H1 (cell line): Measurements from ENCODE around the gene RFPL1. TPM values are rescaled to one million over a fixed set of nuclear protein-coding genes. Genes with fewer than 3 reads are reported as not detected.
"Not testable (repeated sequence)": the region's sequence is repeated elsewhere in the genome, so short reads cannot be mapped to it uniquely, and the experiment has no call there.

ENCODE experiments used
- CTCF ChIA-PET: fragments of 300-600 bp; sonication (Branson Sonifier 250); formaldehyde crosslinking; loops from one replicate; lab custom pipeline; 2021; ENCODE audit not compliant: partially characterized antibody; lab: Charles Lee
- POLR2A ChIA-PET: fragments of 300-600 bp; sonication (Branson Sonifier 250); formaldehyde crosslinking; loops from one replicate; lab custom pipeline; 2021; ENCODE audit warnings: inconsistent platforms; ENCODE audit not compliant: partially characterized antibody; lab: Charles Lee
- DNase-seq, 2 experiments: peaks; one replicate each; pipeline versions ENCODE4 v3.0.0 to v3.0.0-alpha.2; 2010 to 2022; ENCODE audit warnings: low spot score in 2 of 2, low read depth in 1 of 2, mixed read lengths in 1 of 2
- FAIRE-seq: peaks from 2 replicates; lab custom pipeline; 2011; peaks lifted over from hg19 to GRCh38; lab: Jason Lieb, UNC
- H2AFZ ChIP-seq: 2 replicates; pipeline ENCODE4 v1.8.1; 2012; ENCODE audit warnings: low read length, inconsistent platforms
- H2AK5ac ChIP-seq: 2 replicates; pipeline ENCODE4 v1.6.1; 2013; ENCODE audit warnings: low read depth, low read length
- H2BK120ac ChIP-seq: replicated peaks from 2 replicates; pipeline ENCODE3; 2013; ENCODE audit warnings: low read depth, low read length, inconsistent platforms
- H2BK12ac ChIP-seq: 2 replicates; pipeline ENCODE4 v1.6.1; 2013; ENCODE audit warnings: low read depth, low read length
- H2BK15ac ChIP-seq: 2 replicates; pipeline ENCODE4 v1.6.1; 2013; ENCODE audit warnings: low read length
- H2BK20ac ChIP-seq: 2 replicates; pipeline ENCODE4 v1.6.1; 2013; ENCODE audit warnings: low read length
- H2BK5ac ChIP-seq: 2 replicates; pipeline ENCODE4 v1.6.1; 2013; ENCODE audit warnings: low read depth, low read length
- H3K14ac ChIP-seq: 2 replicates; pipeline ENCODE4 v1.6.1; 2013; ENCODE audit warnings: inconsistent platforms; ENCODE audit not compliant: insufficient read length
- H3K18ac ChIP-seq: 2 replicates; pipeline ENCODE4 v1.6.1; 2013; ENCODE audit warnings: low read length; ENCODE audit errors: extremely low read depth
- H3K23ac ChIP-seq: 2 replicates; pipeline ENCODE4 v1.6.1; 2013; ENCODE audit warnings: inconsistent platforms; ENCODE audit not compliant: insufficient read length
- H3K23me2 ChIP-seq: 2 replicates; pipeline ENCODE4 v1.6.1; 2013; ENCODE audit warnings: low read depth, low read length
- H3K27ac ChIP-seq: 2 replicates; pipeline ENCODE4 v1.6.1; 2011; ENCODE audit warnings: low read depth, low read length, inconsistent platforms
- H3K27me3 ChIP-seq, 4 experiments: replicated peaks in 1 of 4; 1 replicate in 1 of 4; 2 replicates in 3 of 4; pipeline versions ENCODE4 v1.6.1 to v1.8.1; 2011 to 2013; ENCODE audit warnings: low read length in 3 of 4, mild to moderate bottlenecking in 3 of 4, inconsistent platforms in 2 of 4, mixed read lengths in 2 of 4, moderate library complexity in 1 of 4; ENCODE audit not compliant: control insufficient read depth in 3 of 4, insufficient read depth in 3 of 4; ENCODE audit errors: extremely low read depth in 1 of 4
- H3K36me3 ChIP-seq, 4 experiments: 2 replicates each; pipeline versions ENCODE4 v1.6.1 to v1.8.1; 2011 to 2013; ENCODE audit warnings: mild to moderate bottlenecking in 4 of 4, low read length in 3 of 4, moderate library complexity in 2 of 4, control low read depth in 1 of 4, inconsistent platforms in 1 of 4; ENCODE audit not compliant: insufficient read depth in 4 of 4, control insufficient read depth in 2 of 4
- H3K4ac ChIP-seq: replicated peaks from 2 replicates; pipeline ENCODE3; 2013; ENCODE audit warnings: low read length, low read depth, mixed read lengths, inconsistent platforms; ENCODE audit not compliant: insufficient read length
- H3K4me1 ChIP-seq, 4 experiments: replicated peaks in 1 of 4; 1 replicate in 1 of 4; 2 replicates in 3 of 4; pipeline versions ENCODE4 v1.6.1 to v1.8.1; 2011 to 2013; ENCODE audit warnings: low read length in 3 of 4, inconsistent platforms in 2 of 4, mixed read lengths in 1 of 4; ENCODE audit not compliant: insufficient read depth in 4 of 4, control insufficient read depth in 3 of 4
- H3K4me2 ChIP-seq, 2 experiments: 2 replicates each; pipeline versions ENCODE4 v1.6.1 to v1.8.1; 2011 to 2013; ENCODE audit warnings: low read depth in 2 of 2, low read length in 2 of 2, control low read depth in 1 of 2, inconsistent platforms in 1 of 2, mild to moderate bottlenecking in 1 of 2; ENCODE audit not compliant: insufficient read depth in 1 of 2
- H3K4me3 ChIP-seq, 4 experiments: fragments of 200-600, 300-600 bp in 1 of 4; sonication (generic), shearing (Covaris generic), sonication (Bioruptor Twin) in 1 of 4; 2 replicates each; pipeline versions ENCODE4 v1.5.1 to v1.8.1; 2011 to 2016; ENCODE audit warnings: low read length in 4 of 4, low read depth in 3 of 4, control low read depth in 2 of 4, inconsistent platforms in 2 of 4, mild to moderate bottlenecking in 2 of 4, mixed read lengths in 1 of 4, moderate library complexity in 1 of 4; ENCODE audit not compliant: insufficient read depth in 2 of 4; ENCODE audit errors: extremely low read depth in 1 of 4
- H3K56ac ChIP-seq: replicated peaks from 2 replicates; pipeline ENCODE3; 2013; ENCODE audit warnings: low read depth, mild to moderate bottlenecking, mixed read lengths, low read length, inconsistent platforms; ENCODE audit not compliant: insufficient read length
- H3K79me1 ChIP-seq: 2 replicates; pipeline ENCODE4 v1.6.1; 2013; ENCODE audit warnings: low read depth, low read length, control low read depth
- H3K79me2 ChIP-seq, 2 experiments: 2 replicates each; pipeline versions ENCODE4 v1.6.1 to v1.8.1; 2012 to 2013; ENCODE audit warnings: low read length in 2 of 2, mild to moderate bottlenecking in 2 of 2, inconsistent platforms in 1 of 2; ENCODE audit not compliant: insufficient read depth in 2 of 2, control insufficient read depth in 1 of 2
- H3K9ac ChIP-seq, 4 experiments: replicated peaks in 1 of 4; 1 replicate in 1 of 4; 2 replicates in 3 of 4; pipeline versions ENCODE4 v1.6.1 to v1.8.1; 2011 to 2013; ENCODE audit warnings: low read depth in 3 of 4, low read length in 3 of 4, control low read depth in 2 of 4, mild to moderate bottlenecking in 2 of 4, moderate library complexity in 2 of 4, inconsistent platforms in 1 of 4; ENCODE audit errors: extremely low read depth in 1 of 4
- H3K9me3 ChIP-seq, 2 experiments: 2 replicates each; pipeline versions ENCODE4 v1.6.1 to v1.8.1; 2012 to 2013; ENCODE audit warnings: mild to moderate bottlenecking in 2 of 2, moderate library complexity in 2 of 2, control low read depth in 1 of 2, inconsistent platforms in 1 of 2, low read depth in 1 of 2, low read length in 1 of 2, mixed read lengths in 1 of 2; ENCODE audit not compliant: insufficient read depth in 2 of 2
- H4K20me1 ChIP-seq, 2 experiments: replicated peaks in 1 of 2; 2 replicates each; pipeline versions ENCODE3 to v1.8.1; 2011 to 2013; ENCODE audit warnings: inconsistent platforms in 2 of 2, low read length in 2 of 2, mild to moderate bottlenecking in 1 of 2; ENCODE audit not compliant: insufficient read depth in 2 of 2, control insufficient read depth in 1 of 2
- H4K5ac ChIP-seq: 2 replicates; pipeline ENCODE4 v1.6.1; 2013; ENCODE audit warnings: low read length, low read depth, mixed read lengths, inconsistent platforms; ENCODE audit not compliant: insufficient read length
- H4K8ac ChIP-seq: 2 replicates; pipeline ENCODE4 v1.8.0; 2013; ENCODE audit warnings: mild to moderate bottlenecking, moderate library complexity, low read length, inconsistent platforms; ENCODE audit not compliant: insufficient read depth; ENCODE audit errors: extremely low read depth
- H4K91ac ChIP-seq: replicated peaks from 2 replicates; pipeline ENCODE3; 2013; ENCODE audit warnings: low read length, mixed read lengths, inconsistent platforms; ENCODE audit not compliant: insufficient read length
- WGBS, 2 experiments: shearing (Covaris generic) in 1 of 2; methylation state at CpG; one replicate each; pipeline versions ENCODE4 v1.1.6 to v1.1.7; 2013 to 2015; ENCODE audit warnings: low lambda C conversion rate in 2 of 2, mixed read lengths in 2 of 2, inconsistent platforms in 1 of 2, low coverage in 1 of 2, missing lambda C conversion rate in 1 of 2; ENCODE audit not compliant: insufficient replicate concordance in 2 of 2, insufficient coverage in 1 of 2, insufficient read length in 1 of 2; ENCODE audit errors: extremely low coverage in 1 of 2, missing lambda C conversion rate in 1 of 2; 5-methylcytosine and 5-hydroxymethylcytosine counted together
- polyA plus RNA-seq, 7 experiments: library from polyadenylated mRNA; depleted of rRNA in 3 of 7; stranded (reverse) in 5 of 7; unstranded in 2 of 7; fragments of >200 nt in 5 of 7; fragments of 200-250 nt in 2 of 7; gene quantifications; 1 replicate in 5 of 7; 2 replicates in 1 of 7; 4 replicates in 1 of 7; pipeline versions ENCODE4 v1.2.1 to v1.2.3, GENCODE V29; 2011 to 2013; ENCODE audit warnings: missing spikeins in 2 of 7, mixed read lengths in 2 of 7
- total RNA-seq: library from RNA; stranded (reverse); fragmentation: NEBNext Ultra II Directional; extraction: Animal tissue kit (Norgen Biotek cat#: 25700); gene quantifications from 2 replicates; pipeline ENCODE4 v1.2.1, GENCODE V29; 2021

Gene RFPL1
- total and polyA plus RNA-seq, 2 of the 8 experiments (the other 6 are each of a cell fraction or from before 2014, with no cell fraction given), result not detected

DNA sequence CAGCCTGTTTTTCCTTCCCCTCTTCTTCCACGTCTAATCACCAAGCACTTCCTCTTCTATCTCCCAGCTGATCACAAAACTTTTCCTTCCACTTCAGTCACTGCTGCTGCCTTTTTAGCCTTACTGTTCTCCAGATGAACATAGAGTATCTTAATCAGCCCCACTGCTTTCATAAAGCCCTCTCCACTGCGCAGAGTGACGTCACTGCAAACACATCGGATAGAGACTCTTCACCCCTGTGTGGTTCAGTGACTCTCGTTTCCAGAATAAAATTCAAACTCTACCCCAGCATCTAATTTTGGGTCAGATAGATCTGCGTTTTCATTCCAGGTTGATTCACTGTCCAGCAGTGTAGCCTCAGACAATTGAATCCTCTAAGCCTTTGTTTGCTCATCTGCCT lies 36.8 kb upstream of the RFPL1 start:
- WGBS, 2 experiments, result 91% methylated on average over 6 of the region's 6 CpGs; no CpG with 5 or more reads in 1 of the 2 experiments
- H3K18ac ChIP-seq, H4K20me1 ChIP-seq, H3K79me2 ChIP-seq, H3K9ac ChIP-seq, H3K4me2 ChIP-seq, H2BK20ac ChIP-seq, CTCF ChIA-PET, H3K4me3 ChIP-seq, H3K9me3 ChIP-seq, H2AK5ac ChIP-seq, H3K56ac ChIP-seq, H2BK120ac ChIP-seq, H2BK12ac ChIP-seq, H4K91ac ChIP-seq, H3K14ac ChIP-seq, H3K27ac ChIP-seq, H3K36me3 ChIP-seq, H3K4ac ChIP-seq, H4K8ac ChIP-seq, H2BK5ac ChIP-seq, H3K23ac ChIP-seq, FAIRE-seq, H3K4me1 ChIP-seq, H3K27me3 ChIP-seq, POLR2A ChIA-PET, H2BK15ac ChIP-seq, H2AFZ ChIP-seq, H3K23me2 ChIP-seq, H4K5ac ChIP-seq, H3K79me1 ChIP-seq, DNase-seq: not testable (repeated sequence)
